GM19043 (cell line): ENCODE data around the gene WDR70.
"Not testable (repeated sequence)": the region's sequence is repeated elsewhere in the genome, so short reads cannot be mapped to it uniquely, and the experiment has no call there.

Source experiments
- ATAC-seq: cut with Tn5 transposase; IDR thresholded peaks from one replicate; pipeline ENCODE4 v1.9.1; 2021; ENCODE audit warnings: low read depth; ENCODE audit not compliant: unreplicated experiment

WDR70 gene

DNA sequence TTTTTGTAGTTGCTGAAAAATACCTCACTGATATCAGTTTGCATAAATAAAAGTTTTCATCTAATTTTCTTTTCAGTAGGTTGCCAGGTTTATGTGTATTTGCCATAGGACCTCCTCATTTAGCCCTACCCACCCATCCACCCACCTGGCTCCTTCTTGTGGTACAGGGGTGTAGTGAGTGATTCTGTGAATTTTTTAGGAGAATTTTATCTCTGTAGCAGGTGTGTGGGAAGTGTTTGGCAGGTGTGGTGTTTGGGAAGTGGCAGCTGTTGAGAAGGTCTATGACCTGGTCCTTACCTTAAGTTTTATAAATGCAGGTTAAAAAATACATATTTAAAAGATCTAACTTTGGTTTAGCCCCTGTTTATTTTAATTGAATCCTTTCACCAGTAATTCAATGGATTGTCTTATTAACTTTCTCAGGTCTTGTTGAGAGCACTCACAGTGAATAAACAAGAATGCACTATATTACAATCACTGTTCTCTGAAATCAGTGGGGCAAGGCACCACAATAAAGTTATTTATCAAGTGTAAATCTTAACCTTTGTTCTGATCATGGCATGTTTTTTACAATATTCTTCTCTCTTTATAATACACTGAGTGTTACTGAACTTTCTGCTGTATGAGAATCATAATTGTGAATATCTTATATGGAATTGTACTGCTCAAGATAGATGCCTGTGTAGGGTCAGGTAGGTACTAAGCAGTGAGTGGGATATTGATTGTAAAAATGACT lies 189.1 kb downstream of the WDR70 start:
- ATAC-seq, result no peak

DNA sequence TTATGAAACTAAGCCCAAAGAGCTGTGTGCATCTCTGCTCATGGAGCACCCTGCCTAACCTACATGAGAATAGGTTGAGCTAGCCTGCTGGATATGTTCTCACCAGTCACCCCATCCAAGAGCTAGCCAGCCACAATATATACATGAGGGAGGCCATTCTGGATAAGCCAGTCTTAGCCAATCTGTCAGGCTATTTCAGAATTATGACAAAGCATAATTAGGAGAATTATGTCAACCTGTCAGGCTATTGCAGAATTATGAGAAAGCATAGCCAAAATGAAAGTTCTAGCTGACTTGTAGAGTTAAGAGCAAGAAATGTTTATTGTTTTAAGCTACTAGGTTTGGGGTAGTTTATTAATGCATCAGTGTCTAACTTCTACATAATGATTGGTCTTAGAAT lies 189.8 kb downstream of the WDR70 start:
- no peak for ATAC-seq

GRCh38 chr5:37569466-37569865 lies 190.3 kb downstream of the WDR70 start:
- no peak for ATAC-seq

- ATAC-seq, result no peak
Observed at GRCh38 chr5:37570597-37570996, 191.5 kb downstream of the WDR70 start.

GRCh38 chr5:37571985-37572384 lies 192.9 kb downstream of the WDR70 start:
- ATAC-seq, result no peak

DNA sequence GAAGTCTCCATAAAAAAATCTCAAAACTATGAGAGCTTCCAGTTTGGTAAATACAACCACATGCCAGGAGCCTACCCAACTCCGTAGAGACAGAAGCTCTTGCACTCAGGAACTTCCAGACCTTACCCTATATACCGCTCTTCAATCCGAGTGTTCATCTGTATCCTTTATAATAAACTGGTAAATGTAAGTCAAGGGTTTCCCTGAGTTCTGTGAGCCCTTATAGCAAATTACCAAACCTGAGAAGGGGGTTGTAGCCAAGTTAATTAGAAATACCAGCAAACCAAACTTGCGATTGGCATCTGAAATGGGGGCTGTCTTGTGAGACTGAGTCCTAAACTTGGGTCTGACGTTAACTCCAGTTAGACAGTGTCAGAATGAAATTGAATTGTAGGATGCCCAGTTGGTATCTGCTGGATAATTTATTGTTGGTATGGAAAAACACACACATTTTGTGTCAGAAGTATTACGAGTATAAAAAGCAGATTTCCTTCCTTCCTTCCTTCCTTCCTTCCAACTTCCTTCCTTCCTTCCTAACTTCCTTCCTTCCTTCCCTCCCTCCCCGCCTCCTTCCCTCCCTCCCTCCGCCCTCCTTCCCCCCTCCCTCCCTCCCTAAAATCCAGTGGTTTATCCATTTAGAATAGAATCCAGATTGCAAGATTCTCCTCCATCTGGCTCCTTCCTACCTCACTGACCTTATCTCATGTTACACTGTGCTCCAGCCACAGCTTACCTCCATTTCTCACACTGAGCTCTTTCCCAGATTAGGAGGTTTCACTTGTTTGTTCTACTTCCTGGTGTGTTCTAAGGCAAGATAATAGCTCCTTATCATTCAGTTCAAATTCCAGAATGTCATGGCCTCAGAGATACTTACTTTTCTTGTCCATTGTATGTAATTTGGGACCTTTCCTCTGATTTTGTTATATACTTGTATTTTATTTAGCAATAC lies 196.7 kb downstream of the WDR70 start:
- ATAC-seq, result no peak

DNA sequence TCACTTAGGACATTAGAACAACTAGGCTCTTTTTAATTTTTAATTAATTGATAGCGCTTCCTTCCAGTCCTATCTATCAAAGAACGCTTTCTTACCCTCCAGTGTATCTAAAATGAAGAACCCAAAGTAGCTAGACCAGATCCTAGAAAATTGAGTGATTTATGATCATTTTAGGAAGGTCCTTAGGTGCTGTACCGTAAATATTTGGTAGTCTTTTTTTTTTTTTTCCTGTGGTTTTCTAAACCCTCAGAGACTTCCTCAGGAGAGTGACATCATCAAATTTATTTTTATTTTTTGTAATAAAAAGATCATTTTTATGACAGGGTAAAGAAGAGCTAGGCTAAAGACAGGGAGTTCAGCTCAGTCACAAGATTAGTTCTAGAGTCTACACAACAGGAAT lies 197.4 kb downstream of the WDR70 start:
- no peak for ATAC-seq

DNA sequence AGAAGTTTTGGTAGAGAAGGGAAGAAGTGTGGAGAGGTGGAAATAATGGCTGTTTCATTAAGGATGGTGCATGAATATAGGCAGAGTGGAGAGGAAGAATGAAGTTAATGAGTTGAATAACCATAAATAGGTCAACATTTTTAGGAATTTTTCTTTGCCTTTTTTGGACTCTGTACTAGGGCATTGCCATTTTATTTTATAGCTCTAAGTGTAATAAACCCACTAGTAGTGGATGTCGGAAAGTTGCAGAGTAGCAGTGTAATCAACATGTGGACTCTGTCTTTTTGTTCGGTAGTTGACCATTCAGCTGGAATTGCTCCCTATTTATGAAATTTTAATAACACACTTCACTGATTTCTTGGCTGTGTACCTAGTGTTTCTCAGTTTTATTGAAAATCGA lies 199.1 kb downstream of the WDR70 start:
- no peak for ATAC-seq

DNA sequence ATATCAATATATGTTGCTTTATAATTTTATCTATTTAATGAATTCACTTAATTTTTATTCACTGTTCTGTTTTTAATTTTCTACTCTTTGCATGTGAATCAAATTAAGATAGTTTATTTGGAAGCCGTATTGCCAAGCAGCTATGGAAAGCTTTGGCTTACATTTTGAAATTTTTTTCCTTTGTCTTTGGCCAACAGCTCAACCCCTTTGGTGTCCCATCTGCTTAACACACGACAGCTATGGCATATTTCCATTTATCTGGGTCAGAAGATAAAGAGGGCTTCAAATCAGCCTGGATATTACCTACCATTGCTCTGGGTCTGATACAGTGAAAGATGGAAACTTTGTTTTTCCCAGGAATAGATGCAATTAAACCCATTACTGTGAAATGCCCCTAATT lies 201.0 kb downstream of the WDR70 start:
- no peak for ATAC-seq

GRCh38 chr5:37582202-37582601 lies 203.1 kb downstream of the WDR70 start:
- ATAC-seq, result no peak

DNA sequence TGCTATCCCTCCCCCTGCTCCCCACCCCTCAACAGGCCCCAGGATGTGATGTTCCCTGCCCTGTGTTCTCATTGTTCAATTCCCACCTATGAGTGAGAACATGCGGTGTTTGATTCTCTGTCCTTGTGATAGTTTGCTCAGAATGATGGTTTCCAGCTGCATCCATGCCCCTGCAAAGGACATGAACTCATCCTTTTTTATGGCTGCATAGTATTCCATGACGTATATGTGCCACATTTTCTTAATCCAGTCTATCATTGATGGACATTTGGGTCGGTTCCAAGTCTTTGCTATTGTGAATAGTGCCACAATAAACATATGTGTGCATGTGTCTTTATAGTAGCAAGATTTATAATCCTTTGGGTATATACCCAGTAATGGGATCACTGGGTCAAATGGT lies 214.2 kb downstream of the WDR70 start:
- not testable (repeated sequence) for ATAC-seq

DNA sequence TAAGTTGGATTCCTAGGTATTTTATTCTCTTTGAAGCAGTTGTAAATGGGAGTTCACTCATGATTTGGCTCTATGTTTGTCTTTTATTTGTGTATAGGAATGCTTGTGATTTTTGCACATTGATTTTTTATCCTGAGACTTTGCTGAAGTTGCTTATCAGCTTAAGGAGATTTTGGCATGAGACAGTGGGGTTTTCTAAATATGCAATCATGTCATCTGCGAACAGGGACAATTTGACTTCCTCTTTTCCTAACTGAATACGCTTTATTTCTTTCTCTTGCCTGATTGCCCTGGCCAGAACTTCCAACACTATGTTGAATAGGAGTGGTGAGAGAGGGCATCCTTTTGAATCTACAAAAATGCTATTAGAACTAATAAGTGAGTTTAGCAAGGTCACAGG lies 215.7 kb downstream of the WDR70 start:
- ATAC-seq, result not testable (repeated sequence)

- no peak for ATAC-seq
Observed at GRCh38 chr5:37598733-37599132, 219.6 kb downstream of the WDR70 start.

DNA sequence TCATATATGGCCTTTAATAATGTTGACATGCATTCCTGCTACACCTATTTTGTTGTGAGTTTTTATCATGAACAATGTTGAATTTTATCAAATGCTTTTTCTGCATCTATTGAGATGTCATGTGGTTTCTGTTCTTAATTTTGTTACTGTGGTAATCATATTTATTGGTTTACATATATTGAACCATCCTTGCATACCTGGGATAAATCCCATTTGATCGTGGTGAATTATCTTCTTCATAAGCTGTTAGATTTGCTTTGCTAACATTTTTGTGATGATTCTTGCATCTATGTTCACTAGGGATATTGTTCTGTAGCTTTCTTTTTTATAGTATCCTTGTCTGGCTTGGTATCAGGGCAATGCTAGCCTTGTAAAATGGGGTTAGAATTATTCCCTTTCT lies 222.0 kb downstream of the WDR70 start:
- ATAC-seq, result no peak

DNA sequence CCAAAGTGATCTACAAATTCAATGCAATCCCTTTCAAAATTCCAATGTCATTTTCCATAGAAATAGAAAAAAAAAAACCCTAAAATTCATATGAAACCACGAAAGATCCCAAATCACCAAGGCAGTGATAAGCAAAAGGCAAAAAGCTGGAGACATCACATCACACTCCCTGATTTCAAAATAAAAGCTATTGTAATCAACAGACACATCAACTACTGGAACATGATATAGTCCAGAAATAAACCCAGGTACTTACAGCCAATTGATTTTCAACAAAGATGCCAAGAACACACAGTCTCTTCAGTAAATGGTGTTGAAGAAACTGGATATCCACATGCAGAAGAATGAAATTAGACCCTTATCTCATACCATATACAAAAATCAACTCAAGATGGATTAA lies 224.0 kb downstream of the WDR70 start:
- no peak for ATAC-seq

GRCh38 chr5:37604290-37604689 lies 225.2 kb downstream of the WDR70 start:
- no peak for ATAC-seq

DNA sequence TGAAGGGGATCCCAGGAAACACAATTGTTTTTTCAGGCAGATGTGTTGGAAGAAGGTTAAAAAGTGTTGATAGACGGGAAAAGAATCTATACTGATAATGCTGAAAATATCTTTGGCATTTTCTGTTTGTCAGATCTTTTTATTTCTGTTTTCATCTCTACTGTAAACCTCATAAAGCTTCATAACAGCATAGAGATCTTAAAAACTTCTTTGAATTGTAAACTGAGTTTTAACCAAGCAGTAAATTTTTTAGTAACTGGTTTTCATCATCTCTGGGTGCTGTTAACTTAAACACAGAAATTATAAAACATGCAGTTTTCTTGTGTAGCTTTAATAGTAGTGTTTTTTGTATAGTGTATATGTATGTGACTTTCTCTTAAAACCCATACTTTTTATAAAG lies 227.0 kb downstream of the WDR70 start:
- ATAC-seq, result no peak

- ATAC-seq, result no peak
Observed at GRCh38 chr5:37606632-37607248, 227.6 kb downstream of the WDR70 start.

- no peak for ATAC-seq
Observed at GRCh38 chr5:37615184-37615583, 236.1 kb downstream of the WDR70 start.

DNA sequence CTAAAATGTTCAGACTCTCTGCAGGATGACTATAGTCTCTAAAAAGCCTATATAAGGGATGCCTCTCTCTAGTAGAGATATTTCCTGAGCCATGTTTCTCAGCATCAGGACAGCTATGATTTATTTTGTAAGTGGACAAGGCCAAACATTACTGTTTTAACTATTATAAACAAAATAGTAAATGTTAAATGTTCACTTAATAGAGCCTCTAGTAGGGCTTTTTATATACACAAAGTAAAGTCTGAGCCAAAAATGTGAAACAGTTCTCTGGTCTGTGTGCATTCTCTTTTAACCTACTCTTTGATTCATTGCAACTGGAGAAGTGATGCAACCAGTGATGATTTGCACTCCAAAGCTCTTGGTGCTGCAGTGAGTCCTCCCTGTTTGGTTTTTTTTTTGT lies 240.2 kb downstream of the WDR70 start:
- ATAC-seq, result no peak

DNA sequence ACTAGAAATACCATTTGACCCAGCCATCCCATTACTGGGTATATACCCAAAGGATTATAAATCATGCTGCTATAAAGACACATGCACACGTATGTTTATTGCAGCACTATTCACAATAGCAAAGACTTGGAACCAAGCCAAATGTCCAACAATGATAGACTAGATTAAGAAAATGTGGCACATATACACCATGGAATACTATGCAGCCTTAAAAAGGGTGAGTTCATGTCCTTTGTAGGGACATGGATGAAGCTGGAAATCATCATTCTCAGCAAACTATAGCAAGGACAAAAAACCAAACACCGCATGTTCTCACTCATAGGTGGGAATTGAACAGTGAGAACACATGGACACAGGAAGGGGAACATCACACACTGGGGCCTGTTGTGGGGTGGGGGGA lies 243.2 kb downstream of the WDR70 start:
- not testable (repeated sequence) for ATAC-seq
